Ecto neural progenitor cell (in vitro differentiated cells): ENCODE results near the gene PFKM.

Source experiments
- DNase-seq: peaks from one replicate; pipeline ENCODE4 v3.0.0-alpha.2; 2018; ENCODE audit warnings: low spot score

PFKM gene

DNA sequence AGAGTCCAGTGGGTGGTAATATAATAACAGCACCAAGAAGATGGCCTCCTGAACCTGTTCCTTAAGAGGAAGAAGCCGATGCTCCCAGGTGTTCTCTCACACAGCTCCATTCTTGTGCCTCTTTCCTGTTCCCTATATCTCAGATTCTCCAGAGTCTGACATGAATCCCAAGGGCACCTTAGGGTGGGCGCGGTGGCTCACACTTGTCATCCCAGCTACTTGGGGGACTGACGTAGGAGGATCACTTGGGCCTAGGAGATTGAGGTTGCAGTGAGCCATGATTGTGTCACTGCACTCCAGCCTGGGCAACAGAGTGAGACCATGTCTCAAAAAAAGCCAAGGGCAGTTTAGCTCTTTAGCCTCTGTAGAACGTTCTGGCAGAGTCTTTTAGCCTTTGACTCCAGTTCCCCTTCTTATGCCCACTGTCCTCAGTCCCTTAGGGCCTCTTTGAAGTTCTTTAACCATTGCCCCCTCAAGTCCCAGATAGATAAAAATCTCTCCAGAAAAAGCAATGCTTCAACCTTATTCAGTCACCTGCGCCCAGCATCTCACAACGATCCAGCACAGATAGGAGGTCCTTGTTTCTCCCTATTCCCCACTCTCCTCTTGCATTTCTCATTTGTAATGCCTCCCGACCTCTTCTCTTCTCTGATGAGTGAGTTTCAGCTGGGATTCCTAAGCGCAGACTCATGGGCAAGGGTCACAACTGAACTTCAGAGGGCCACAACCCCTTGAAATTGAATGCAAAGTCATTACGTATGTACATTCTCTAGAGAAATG is 68.9 kb downstream of the PFKM start:
- DNase-seq = no peak

GRCh38 chr12:48189331-48190125 is 70.4 kb downstream of the PFKM start:
- DNase-seq = peak; percentile 81

DNA sequence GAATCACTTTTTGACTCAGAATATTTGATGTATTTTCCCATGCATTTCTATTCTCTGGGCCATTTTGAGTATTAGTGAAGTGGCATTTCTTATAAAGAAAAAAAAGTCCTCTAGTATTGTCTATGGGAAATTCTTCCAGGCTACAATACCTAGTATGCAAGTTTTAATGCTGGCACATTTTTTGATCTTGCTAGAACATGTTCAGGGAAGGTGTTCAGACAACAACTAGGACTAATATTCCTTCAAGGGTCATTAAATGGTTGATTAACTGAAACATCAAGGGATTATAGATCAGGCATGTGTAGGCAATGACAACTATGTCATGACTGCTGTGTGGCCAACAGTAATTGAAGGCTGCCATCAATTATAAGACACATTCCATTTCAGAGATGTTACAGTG is 71.9 kb downstream of the PFKM start:
- no peak for DNase-seq

GRCh38 chr12:48192861-48193260 is 73.7 kb downstream of the PFKM start:
- no peak for DNase-seq

DNA sequence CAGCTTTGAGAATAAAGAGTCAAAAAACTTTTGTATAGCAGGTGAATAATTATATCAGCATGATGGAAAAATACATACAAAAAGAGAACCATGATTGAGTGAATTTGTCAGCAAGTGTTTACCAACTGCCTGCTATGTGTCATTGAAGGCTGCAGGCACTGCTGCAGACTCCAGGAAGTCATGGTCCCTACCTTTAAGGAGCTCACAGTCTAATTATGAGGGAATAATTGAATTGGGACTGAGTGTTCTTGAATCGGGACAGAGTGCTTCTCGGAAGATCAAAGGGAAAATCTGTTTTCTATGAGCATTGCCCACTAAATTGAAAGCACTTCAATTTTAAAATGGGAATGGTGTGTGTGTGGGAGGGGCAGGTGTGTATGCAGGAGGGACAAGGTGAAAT is 74.5 kb downstream of the PFKM start:
- no peak for DNase-seq

- no peak for DNase-seq
These were observed 75.6 kb downstream of the PFKM start for GRCh38 chr12:48194799-48195201.
